Lower lobe of right lung (tissue), 2 donors: ENCODE measurements around the gene TRAPPC14. TPM values are rescaled to one million over a fixed set of nuclear protein-coding genes. Genes with fewer than 3 reads are reported as not detected.

Experiments used
- ATAC-seq, 2 donors: fragments of 200-7000 bp; cut with Tn5 transposase; one replicate each; pipeline ENCODE4 v1.9.1; 2020 to 2022; ENCODE audit warnings: mild to moderate bottlenecking in 2 of 2, moderate library complexity in 2 of 2
- DNase-seq: peaks from one replicate; pipeline ENCODE4 v3.0.0-alpha.2; 2020
- H3K27ac ChIP-seq: fragments of 200-600 bp; one replicate; pipeline ENCODE4 v1.8.0; 2022
- H3K27me3 ChIP-seq: fragments of 200-600 bp; one replicate; pipeline ENCODE4 v1.8.0; 2022; ENCODE audit warnings: low read depth
- H3K36me3 ChIP-seq: fragments of 200-600 bp; one replicate; pipeline ENCODE4 v1.8.0; 2022; ENCODE audit warnings: mild to moderate bottlenecking
- H3K4me1 ChIP-seq: fragments of 200-600 bp; one replicate; pipeline ENCODE4 v1.8.0; 2022
- H3K4me3 ChIP-seq: fragments of 200-600 bp; one replicate; pipeline ENCODE4 v1.8.0; 2022; ENCODE audit warnings: mild to moderate bottlenecking
- H3K9me3 ChIP-seq: fragments of 200-600 bp; one replicate; pipeline ENCODE4 v1.8.0; 2022
- CTCF ChIP-seq: fragments of 200-600 bp; IDR thresholded peaks from one replicate; pipeline ENCODE4 v1.8.0; 2022; ENCODE audit warnings: antibody characterized with exemption, mild to moderate bottlenecking
- intact Hi-C: fragments of 100-400 bp; cut with DNase I; formaldehyde crosslinking; loops from one replicate; pipeline ENCODE4 v1.11.0; 2022
- total RNA-seq: library from RNA; stranded (reverse); fragmentation: NEBNext Ultra II Directional; extraction: Animal tissue kit (Norgen Biotek cat#: 25700); gene quantifications from one replicate; pipeline ENCODE4 v1.2.1, GENCODE V29; 2021
- donor health status: DM: no; HTN: yes; CAD: no; lungs with severe emphysema.

TRAPPC14 gene
- total RNA-seq, 1 donor from 2014 or later: 24.3 TPM

GRCh38 chr7:100119072-100119969, 39.2 kb downstream of the TRAPPC14 start, which contains the start of the genes CNPY4 and TAF6:
CNPY4 (plus strand) TSS chr7:100119634; CDS start chr7:100119745, 111 bp downstream.
TAF6 (minus strand) TSS chr7:100119358; CDS start chr7:100114209, 5,149 bp downstream.
- ATAC-seq: peak; percentile 94 to 96
- Histone ChIP-seq H3K27me3 (no peaks in the 10 kb centered on the region), H3K27ac (peak within 1 kb of the TSS; percentile 93), H3K4me1 (peaks cover 18% of the 10 kb centered on the region), H3K36me3 (no peaks in the 10 kb centered on the region), H3K4me3 (peak within 1 kb of the TSS; percentile 80), H3K9me3 (no peaks in the 10 kb centered on the region)
- peak; percentile 96 for DNase-seq
- TF ChIP-seq CTCF: peak; percentile 5
- intact Hi-C loops: no loop called here

GRCh38 chr7:100118388-100119071, 40.0 kb downstream of the TRAPPC14 start:
- H3K9me3 ChIP-seq: no peaks in the 10 kb centered on the region
- DNase-seq: no peak
- peaks cover 18% of the 10 kb centered on the region for H3K4me1 ChIP-seq
- TF ChIP-seq CTCF: no peak
- H3K27me3 ChIP-seq: no peaks in the 10 kb centered on the region
- peak overlapping the region; percentile 93 for H3K27ac ChIP-seq
- intact Hi-C loops: no loop called here
- H3K4me3 ChIP-seq: peak overlapping the region; percentile 80
- ATAC-seq: no peak
- H3K36me3 ChIP-seq: peaks cover 6% of the 10 kb centered on the region

- Histone ChIP-seq H3K36me3 (peaks cover 41% of the 10 kb centered on the region), H3K27me3 (no peaks in the 10 kb centered on the region), H3K27ac (no peak overlapping the region), H3K4me3 (no peak overlapping the region), H3K4me1 (peaks cover 10% of the 10 kb centered on the region), H3K9me3 (no peaks in the 10 kb centered on the region)
- no peak for TF ChIP-seq CTCF
- DNase-seq (no peak), ATAC-seq (no peak)
- intact Hi-C loops: no loop called here
These were observed 43.5 kb downstream of the TRAPPC14 start for GRCh38 chr7:100115026-100115425.

- no peak for TF ChIP-seq CTCF
- Histone ChIP-seq H3K36me3 (peaks cover 72% of the 10 kb centered on the region), H3K27ac (no peak overlapping the region), H3K27me3 (no peaks in the 10 kb centered on the region), H3K4me3 (no peak overlapping the region), H3K4me1 (no peaks in the 10 kb centered on the region), H3K9me3 (no peaks in the 10 kb centered on the region)
- intact Hi-C loops: no loop called here
- ATAC-seq (no peak), DNase-seq (no peak)
These were observed 46.6 kb downstream of the TRAPPC14 start for GRCh38 chr7:100111914-100112313.

GRCh38 chr7:100111156-100111555, 47.4 kb downstream of the TRAPPC14 start:
- H3K27me3 ChIP-seq: no peaks in the 10 kb centered on the region
- no peak for ATAC-seq
- no peak for TF ChIP-seq CTCF
- H3K27ac ChIP-seq: no peak overlapping the region
- H3K36me3 ChIP-seq: peaks cover 80% of the 10 kb centered on the region
- H3K9me3 ChIP-seq: no peaks in the 10 kb centered on the region
- no peak overlapping the region for H3K4me3 ChIP-seq
- no peaks in the 10 kb centered on the region for H3K4me1 ChIP-seq
- intact Hi-C loops: no loop called here
- no peak for DNase-seq
